Stimulated activated CD8-positive, alpha-beta memory T cell treated with anti-CD3 and anti-CD28 coated beads, Interleukin-7, amount 100 ng/mL, for 24 hours (primary cell): ENCODE results near the gene DDX27.

ENCODE experiments used
- DNase-seq: peaks from one replicate; pipeline ENCODE4 v3.0.0-alpha.2; 2020; ENCODE audit warnings: low read depth

Gene DDX27

DNA sequence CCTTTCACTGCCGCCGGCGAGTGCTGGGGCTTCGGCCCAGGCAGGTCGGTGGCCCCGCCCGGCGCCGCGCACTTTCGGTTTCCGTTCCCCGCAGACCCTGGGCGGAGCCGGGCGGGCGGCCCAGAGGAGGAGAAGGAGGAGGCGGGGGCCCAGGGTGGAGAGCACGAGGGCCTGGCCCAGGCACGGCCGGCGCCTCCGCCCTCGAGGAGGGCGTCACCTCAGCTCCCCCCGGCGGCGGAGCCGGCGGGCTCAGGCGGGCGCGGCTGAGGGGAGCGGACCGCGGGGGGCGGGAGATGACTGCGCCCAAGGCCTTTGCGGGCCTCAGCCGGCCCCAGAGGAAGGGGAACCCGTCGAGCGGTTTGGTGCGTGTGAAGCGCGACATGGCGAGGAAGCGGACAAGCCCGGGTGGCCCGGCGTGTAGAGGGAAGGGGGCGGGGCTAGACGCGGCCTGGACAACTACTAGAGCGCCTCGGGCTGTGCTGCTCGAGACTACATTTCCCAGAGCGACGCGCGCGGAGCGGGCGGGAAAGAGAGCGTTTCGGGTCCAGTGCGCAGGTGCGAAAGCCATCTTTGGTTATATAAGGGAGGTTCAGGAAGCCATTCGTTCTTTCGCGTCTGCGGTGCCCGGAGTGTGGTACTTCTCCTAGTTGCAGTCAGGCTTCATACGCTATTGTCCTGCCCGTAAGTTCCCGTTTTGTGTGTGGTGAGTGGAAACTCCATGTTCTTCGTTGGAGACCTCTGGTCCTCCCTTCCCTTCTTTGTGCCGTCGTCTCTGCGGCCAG, 59.0 kb downstream of the DDX27 start, which contains the start of gene ZNFX1:
Gene ZNFX1, minus strand, starts transcription at position 22 of the 782 bp plus-strand sequence. CDS start 2,218 bp downstream, outside the sequence.
- peak; percentile 95 for DNase-seq

DNA sequence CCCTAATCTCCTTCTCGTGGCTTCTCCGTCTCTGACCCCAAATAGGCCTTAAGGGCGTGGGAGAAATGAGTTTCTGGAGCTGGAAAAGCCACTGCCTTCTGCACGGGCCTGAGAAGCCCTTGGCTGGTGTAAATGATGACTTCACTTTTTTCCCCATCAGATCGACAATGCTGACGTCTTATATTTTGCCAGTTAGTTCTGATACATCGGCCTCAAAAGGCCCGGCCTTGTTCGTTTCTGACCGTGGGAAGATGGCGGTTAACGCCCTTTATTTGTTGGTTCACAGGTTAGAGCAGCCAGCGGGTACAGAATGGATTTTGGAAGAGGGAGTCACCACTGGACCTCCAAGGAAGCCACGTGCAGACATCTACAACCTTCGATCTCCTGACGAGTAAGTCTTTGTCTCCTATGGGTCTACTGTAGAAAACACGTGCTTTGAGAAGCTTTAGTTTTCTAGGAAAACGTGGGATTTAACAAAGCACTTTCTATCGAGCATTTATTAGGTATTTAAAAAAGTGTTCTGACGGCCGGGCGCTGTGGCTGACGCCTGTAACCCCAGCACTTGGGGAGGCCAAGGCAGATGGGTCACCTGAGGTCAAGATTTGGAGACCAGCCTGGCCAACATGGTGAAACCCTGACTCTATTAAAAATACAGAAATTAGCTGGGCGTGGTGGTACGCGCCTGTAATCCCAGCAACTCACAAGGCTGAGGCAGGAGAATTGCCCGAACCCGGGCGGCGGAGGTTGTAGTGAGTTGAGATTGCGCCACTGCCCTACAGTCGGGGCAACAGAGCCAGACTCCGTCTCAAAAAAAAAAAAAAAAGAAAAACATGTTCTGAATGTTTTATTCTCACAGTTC, 59.8 kb downstream of the DDX27 start:
- DNase-seq: no peak

GRCh38 chr20:49279677-49280462, 60.7 kb downstream of the DDX27 start:
- DNase-seq: no peak

- no peak for DNase-seq
These were observed 61.3 kb downstream of the DDX27 start for GRCh38 chr20:49280463-49281058.

- DNase-seq: no peak
These were observed 62.1 kb downstream of the DDX27 start for GRCh38 chr20:49281059-49281912.

GRCh38 chr20:49281913-49282467, 62.8 kb downstream of the DDX27 start:
- DNase-seq: no peak

DNA sequence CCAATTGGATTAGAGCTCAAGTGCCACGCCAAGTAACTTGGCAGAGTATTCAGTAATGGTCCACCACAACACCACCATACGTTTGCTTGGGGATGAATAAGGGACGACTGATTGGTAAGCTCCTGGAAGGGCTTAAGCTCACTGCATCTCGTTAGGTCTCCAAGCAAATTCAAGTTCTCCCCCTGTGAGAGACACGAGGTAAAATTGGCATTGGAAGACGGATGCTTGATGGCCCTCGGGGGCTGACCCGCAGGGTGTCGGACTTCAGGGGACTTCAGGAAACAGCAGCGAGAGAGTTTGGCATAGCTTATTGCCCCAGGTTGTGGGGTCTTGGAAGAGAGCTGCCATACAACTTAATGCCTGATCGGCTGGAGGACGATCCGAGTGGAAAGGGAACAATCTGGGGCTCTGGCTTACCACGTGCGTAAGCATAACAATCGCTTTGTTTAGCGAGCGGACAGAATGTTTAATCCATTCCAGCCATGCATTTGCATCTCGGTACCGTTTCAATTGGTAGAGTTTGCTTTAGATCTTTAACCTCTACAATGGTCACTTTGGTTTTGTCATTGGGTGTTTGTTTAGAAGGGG, 63.5 kb downstream of the DDX27 start:
- DNase-seq: no peak

DNA sequence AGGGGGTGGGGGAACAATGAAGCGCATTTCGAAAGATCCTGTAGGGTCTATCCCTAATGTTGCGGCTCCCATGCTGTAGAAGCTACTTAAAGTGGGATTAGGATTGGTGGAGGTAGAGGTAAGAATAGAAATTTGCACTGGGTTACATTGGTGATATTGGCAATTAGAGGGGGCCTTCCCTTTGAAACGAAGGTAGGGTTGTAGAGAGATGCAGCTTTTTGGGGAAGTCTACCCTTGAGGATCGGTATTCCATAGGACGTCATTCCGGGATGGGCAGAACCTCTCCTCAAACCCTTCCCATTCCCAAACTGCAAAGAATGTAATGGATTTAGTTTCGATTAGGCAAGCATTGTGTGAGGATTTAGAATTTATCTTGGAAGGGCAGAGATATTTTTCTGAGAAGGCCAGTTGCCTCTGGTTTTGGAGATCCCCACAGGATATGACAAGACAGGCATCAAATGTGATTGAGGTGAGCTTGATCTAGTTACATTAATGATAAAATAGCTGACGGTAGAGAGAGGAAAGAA, 64.0 kb downstream of the DDX27 start:
- no peak for DNase-seq

DNA sequence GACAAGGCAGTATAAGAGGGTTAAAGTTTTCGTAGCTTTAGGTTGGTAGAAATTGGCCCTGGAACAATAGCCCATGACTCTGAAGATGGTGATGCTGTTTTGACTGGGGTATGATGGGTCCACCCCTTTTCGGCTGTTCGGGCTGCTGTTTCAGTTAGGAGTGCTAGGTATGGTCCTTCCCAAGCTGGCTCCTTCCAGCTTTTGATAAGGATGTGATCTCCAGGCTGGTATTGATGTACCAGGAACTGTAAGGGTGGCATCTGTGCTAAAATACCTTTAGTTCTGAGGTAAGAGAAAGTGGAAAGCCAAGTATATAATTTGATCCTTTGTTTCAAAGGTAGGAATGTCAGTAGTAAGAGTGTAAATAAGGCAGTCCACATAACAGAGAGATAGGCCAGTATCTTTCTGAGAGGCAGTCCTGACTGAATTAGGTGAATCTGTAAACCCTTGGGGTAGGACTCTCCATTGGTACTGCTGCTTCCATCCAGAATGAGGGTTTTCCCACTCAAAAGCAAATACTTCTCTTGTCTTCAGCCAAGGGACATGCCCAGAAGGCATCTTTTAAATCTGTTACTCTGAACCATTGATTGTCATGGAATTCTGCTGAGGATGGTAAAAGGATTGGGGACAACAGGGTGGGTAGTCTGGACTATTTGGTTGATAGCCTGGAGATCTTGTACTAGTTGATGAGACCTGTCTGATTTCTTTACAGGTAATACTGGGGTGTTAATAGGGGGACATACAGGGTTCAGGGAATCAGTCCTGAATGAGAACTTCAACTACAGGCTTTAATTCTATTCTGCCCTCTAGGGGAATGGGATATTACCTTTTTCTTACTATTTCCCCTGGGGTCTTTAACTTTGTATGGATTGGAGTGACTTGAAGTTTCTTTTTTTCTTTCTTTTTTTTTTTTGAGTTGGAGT, 64.7 kb downstream of the DDX27 start:
- DNase-seq: no peak

DNA sequence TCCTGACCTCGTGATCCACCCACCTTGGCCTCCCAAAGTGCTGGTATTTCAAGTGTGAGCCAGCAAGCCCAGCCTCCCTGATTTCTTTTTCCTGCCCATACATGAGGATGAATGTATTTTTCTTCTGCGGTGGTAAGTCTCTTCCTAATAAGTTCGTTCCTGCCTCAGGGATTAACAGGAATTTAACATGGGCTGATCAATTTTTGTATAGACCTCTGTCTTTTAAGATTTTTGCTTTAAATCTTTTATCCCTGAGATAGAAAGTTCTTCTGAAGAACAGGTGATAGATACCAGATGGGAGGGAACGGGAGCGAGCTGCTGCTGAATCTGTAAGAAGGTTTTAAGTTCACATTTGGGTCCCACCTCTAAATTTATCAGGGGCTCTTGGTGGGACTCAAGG, 65.6 kb downstream of the DDX27 start:
- no peak for DNase-seq

DNA sequence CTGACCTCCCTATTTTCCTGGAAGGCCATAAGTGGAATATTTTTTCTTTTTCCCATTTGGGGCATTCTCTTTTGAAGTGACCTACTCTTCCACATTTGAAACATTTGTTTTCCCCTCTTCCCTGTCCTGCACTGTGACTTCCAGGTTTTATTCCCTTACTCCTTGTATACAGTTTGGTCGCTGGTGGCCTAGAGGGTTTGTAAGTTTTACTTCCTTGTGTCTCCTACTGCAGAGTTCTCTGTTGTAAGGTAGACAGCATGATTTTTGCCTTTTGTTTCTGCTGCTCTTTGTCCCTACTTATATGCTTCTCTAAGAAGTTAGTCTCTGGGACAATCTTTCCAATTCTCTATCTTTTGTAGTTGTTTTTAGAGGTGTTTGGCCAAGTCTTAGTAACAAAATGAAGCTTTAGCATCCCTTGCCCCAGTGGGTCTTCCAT, 66.0 kb downstream of the DDX27 start:
- DNase-seq: no peak

DNA sequence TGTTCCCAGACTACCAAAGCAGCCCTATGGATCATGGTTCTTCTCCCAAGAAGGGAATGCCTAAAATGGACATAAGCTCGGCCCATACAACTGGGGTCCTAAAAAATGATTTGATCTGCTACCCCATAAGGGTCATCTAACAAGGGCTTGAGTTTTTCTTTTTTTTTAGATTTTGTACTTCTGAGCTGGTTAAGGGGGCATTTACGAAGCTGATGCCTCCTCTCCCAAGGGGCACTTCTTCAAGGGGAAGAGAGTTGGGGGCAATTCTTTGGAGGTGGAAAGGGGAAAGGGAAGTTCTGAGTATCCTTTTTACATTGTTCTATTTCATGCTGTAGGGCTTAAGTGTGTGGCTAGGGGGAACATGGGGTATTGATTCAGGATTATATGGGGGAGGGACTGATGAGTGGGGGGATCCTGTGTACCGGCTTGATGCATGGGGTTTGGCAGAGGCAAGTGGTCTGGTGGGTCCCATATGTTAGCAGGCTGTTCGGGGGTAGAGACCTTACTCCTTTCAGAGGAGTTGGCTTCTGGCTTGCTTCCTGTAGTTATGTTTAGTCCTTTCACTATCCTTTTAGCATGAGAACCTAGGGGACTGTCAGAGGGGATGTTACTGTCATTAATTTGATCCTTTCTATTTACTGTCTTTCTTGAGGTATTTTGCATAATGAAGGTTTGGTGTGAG, 66.7 kb downstream of the DDX27 start:
- DNase-seq: no peak

DNA sequence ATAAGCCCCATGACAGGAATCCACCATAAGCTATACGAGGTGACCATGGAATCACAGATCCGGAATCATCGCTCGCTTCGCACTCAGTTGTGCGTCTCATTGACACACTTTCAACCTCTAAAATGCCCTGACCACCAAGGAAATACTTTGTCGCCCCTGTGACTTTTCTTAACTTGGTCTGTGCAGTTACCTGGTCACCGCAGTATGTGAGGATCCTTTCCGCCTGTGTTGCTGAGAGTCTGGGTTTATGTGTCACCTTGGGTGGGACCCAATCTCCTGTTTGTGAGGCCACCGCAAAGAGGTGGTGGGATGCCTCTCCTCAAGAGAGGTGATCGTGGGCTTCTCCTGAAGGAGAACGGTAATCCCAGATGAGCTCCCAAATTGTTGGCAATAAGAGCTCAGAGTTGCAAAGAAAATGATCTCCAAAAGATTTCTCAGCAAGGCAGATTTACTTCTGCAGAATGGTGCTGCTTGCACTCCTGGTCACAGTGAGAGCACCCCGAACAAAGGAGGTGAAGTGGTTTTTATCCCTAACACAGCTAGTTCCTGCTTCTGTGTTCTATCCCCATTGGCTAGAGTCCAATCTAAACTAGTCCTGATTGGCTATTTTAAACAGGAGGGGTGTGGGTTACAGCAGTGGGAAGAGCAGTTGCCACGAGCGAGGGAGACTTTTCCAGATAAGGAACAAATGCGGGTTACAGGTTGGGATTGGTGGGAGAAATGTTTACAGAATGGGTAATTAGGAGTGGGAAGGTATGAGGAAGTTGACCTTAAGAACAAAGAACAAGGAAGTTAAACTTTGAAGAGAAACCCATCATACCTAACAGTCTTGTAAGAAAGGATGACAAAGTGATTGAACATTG, 67.7 kb downstream of the DDX27 start:
- DNase-seq: no peak

DNA sequence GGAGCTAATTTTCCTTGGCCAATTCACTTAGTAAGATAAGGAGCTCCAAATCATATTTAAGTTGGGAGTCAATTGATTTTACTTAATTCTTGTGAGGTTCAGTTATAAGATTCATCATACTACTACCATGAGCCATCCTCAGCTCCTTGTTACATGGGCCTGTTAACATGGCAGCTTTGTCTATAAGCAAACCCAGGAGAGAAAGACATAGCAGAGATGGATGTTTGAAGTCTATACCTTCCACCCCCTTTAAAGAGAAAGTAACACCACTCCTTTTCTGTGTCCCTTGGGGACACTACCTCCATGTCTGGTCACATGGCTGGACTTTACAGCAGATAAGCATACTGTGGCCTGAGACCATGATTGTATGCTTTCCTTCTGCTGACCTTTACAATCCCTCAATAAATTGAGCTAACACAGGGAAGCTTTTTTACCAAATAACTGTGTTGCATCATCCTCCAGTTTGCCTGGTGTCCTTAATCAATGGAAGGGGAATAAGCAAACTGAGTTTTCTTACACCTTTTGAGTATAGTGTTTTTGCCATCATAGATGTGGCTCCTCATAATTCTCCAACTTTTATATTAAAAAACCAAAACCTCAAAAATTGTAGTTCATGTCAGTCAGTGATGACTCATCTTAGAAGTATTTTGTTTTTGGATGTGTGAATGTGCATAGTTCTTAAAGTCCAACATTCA, 68.5 kb downstream of the DDX27 start:
- DNase-seq: no peak

- no peak for DNase-seq
These were observed 69.1 kb downstream of the DDX27 start for GRCh38 chr20:49288250-49288751.
